Measurements from ENCODE around the gene ELF4. TPM values are rescaled to one million over a fixed set of nuclear protein-coding genes. Genes with fewer than 3 reads are reported as not detected.

Gene ELF4
- total RNA-seq, 1 experiment from 2014 or later = 16.0 TPM

- DNase-seq (ENCODE audit: low read depth) = peak; percentile 80
- in situ Hi-C loops (cut with HindIII; ENCODE audit: low pct_unique_long_range_greater_than_20kb, low sequenced_read_pairs) = no loop called here
Observed at GRCh38 chrX:130060122-130061069, 49.9 kb downstream of the ELF4 start.

GRCh38 chrX:130058652-130059051, 51.6 kb downstream of the ELF4 start:
- in situ Hi-C loops (cut with HindIII; ENCODE audit: low pct_unique_long_range_greater_than_20kb, low sequenced_read_pairs) = no loop called here

GRCh38 chrX:130057209-130057608, 53.1 kb downstream of the ELF4 start:
- in situ Hi-C loops (cut with HindIII; ENCODE audit: low pct_unique_long_range_greater_than_20kb, low sequenced_read_pairs) = no loop called here
- DNase-seq (ENCODE audit: low read depth) = peak; percentile 2

More at GRCh38 chrX:130058652-130059051, 51.6 kb downstream of the ELF4 start:
- no peak for DNase-seq (ENCODE audit: low read depth)

- DNase-seq (ENCODE audit: low read depth) = no peak
- in situ Hi-C loops (cut with HindIII; ENCODE audit: low pct_unique_long_range_greater_than_20kb, low sequenced_read_pairs) = no loop called here
Observed at GRCh38 chrX:130055899-130056298, 54.4 kb downstream of the ELF4 start.

- no peak for DNase-seq (ENCODE audit: low read depth)
- in situ Hi-C loops (cut with HindIII; ENCODE audit: low pct_unique_long_range_greater_than_20kb, low sequenced_read_pairs) = no loop called here
Observed at GRCh38 chrX:130055103-130055502, 55.2 kb downstream of the ELF4 start.

- in situ Hi-C loops (cut with HindIII; ENCODE audit: low pct_unique_long_range_greater_than_20kb, low sequenced_read_pairs) = no loop called here
- no peak for DNase-seq (ENCODE audit: low read depth)
Observed at GRCh38 chrX:130053236-130053635, 57.1 kb downstream of the ELF4 start.

- in situ Hi-C loops (cut with HindIII; ENCODE audit: low pct_unique_long_range_greater_than_20kb, low sequenced_read_pairs) = no loop called here
- no peak for DNase-seq (ENCODE audit: low read depth)
Observed at GRCh38 chrX:130051176-130051845, 59.0 kb downstream of the ELF4 start.

- no peak for DNase-seq (ENCODE audit: low read depth)
- in situ Hi-C loops (cut with HindIII; ENCODE audit: low pct_unique_long_range_greater_than_20kb, low sequenced_read_pairs) = no loop called here
Observed at GRCh38 chrX:130049821-130050220, 60.5 kb downstream of the ELF4 start.

- no peak for DNase-seq (ENCODE audit: low read depth)
- in situ Hi-C loops (cut with HindIII; ENCODE audit: low pct_unique_long_range_greater_than_20kb, low sequenced_read_pairs) = no loop called here
Observed at GRCh38 chrX:130048686-130049222, 61.5 kb downstream of the ELF4 start.

GRCh38 chrX:130047416-130047815, 62.9 kb downstream of the ELF4 start:
- no peak for DNase-seq (ENCODE audit: low read depth)
- in situ Hi-C loops (cut with HindIII; ENCODE audit: low pct_unique_long_range_greater_than_20kb, low sequenced_read_pairs) = no loop called here

GRCh38 chrX:130039847-130040246, 70.5 kb downstream of the ELF4 start:
- no peak for DNase-seq (ENCODE audit: low read depth)
- in situ Hi-C loops (cut with HindIII; ENCODE audit: low pct_unique_long_range_greater_than_20kb, low sequenced_read_pairs) = no loop called here

- in situ Hi-C loops (cut with HindIII; ENCODE audit: low pct_unique_long_range_greater_than_20kb, low sequenced_read_pairs) = no loop called here
Observed at GRCh38 chrX:130034178-130034577, 76.1 kb downstream of the ELF4 start.

GRCh38 chrX:130032552-130032951, 77.7 kb downstream of the ELF4 start:
- in situ Hi-C loops (cut with HindIII; ENCODE audit: low pct_unique_long_range_greater_than_20kb, low sequenced_read_pairs) = no loop called here
- no peak for DNase-seq (ENCODE audit: low read depth)

More at GRCh38 chrX:130034178-130034577, 76.1 kb downstream of the ELF4 start:
- no peak for DNase-seq (ENCODE audit: low read depth)

GRCh38 chrX:130030826-130031225, 79.5 kb downstream of the ELF4 start:
- DNase-seq (ENCODE audit: low read depth) = no peak
- in situ Hi-C loops (cut with HindIII; ENCODE audit: low pct_unique_long_range_greater_than_20kb, low sequenced_read_pairs) = no loop called here

GRCh38 chrX:130028196-130028595, 82.1 kb downstream of the ELF4 start:
- in situ Hi-C loops (cut with HindIII; ENCODE audit: low pct_unique_long_range_greater_than_20kb, low sequenced_read_pairs) = no loop called here
- DNase-seq (ENCODE audit: low read depth) = no peak

- in situ Hi-C loops (cut with HindIII; ENCODE audit: low pct_unique_long_range_greater_than_20kb, low sequenced_read_pairs) = no loop called here
- DNase-seq (ENCODE audit: low read depth) = no peak
Observed at GRCh38 chrX:130027569-130027968, 82.7 kb downstream of the ELF4 start.

GRCh38 chrX:130025256-130025655, 85.0 kb downstream of the ELF4 start:
- in situ Hi-C loops (cut with HindIII; ENCODE audit: low pct_unique_long_range_greater_than_20kb, low sequenced_read_pairs) = no loop called here

GRCh38 chrX:130024127-130024526, 86.2 kb downstream of the ELF4 start:
- peak; percentile 79 for DNase-seq (ENCODE audit: low read depth)
- in situ Hi-C loops (cut with HindIII; ENCODE audit: low pct_unique_long_range_greater_than_20kb, low sequenced_read_pairs) = no loop called here

More at GRCh38 chrX:130025256-130025655, 85.0 kb downstream of the ELF4 start:
- no peak for DNase-seq (ENCODE audit: low read depth)
